Neural cell (in vitro differentiated cells): ENCODE measurements around the gene GMPR2. TPM values are rescaled to one million over a fixed set of nuclear protein-coding genes. Genes with fewer than 3 reads are reported as not detected.

Experiments used
- H2AFZ ChIP-seq: fragments of 200-600, 300-800 bp; sonication (generic), shearing (Covaris generic); 2 replicates; pipeline ENCODE4 v1.6.0; 2014; ENCODE audit warnings: low read depth, mild to moderate bottlenecking, antibody characterized with exemption, low read length, moderate library complexity
- H3F3A ChIP-seq: fragments of 200-600 bp; shearing (Covaris generic); 2 replicates; pipeline ENCODE4 v1.6.1; 2016; ENCODE audit warnings: mild to moderate bottlenecking, moderate library complexity, mixed read lengths, antibody characterized with exemption, low read length; ENCODE audit not compliant: insufficient read depth, poor library complexity, severe bottlenecking
- H3K27ac ChIP-seq: fragments of 200-600, 300-800 bp; sonication (generic), shearing (Covaris generic); 2 replicates; pipeline ENCODE4 v1.5.1; 2014; ENCODE audit warnings: mild to moderate bottlenecking, low read length, moderate library complexity
- H3K27me3 ChIP-seq: fragments of 300-800, 200-600 bp; sonication (generic), shearing (Covaris generic); 2 replicates; pipeline ENCODE4 v1.6.0; 2014; ENCODE audit warnings: mild to moderate bottlenecking, low read depth, low read length, moderate library complexity; ENCODE audit not compliant: insufficient read depth
- H3K36me3 ChIP-seq: fragments of 300-800, 200-600 bp; sonication (generic), shearing (Covaris generic); 2 replicates; pipeline ENCODE4 v1.5.1; 2014; ENCODE audit warnings: mild to moderate bottlenecking, antibody characterized with exemption, low read length, moderate library complexity; ENCODE audit not compliant: insufficient read depth
- H3K4me2 ChIP-seq: fragments of 300-800, 200-600 bp; sonication (generic), shearing (Covaris generic); 2 replicates; pipeline ENCODE4 v1.6.0; 2014; ENCODE audit warnings: mild to moderate bottlenecking, low read length
- H3K4me3 ChIP-seq: fragments of 300-800, 200-600 bp; sonication (generic), shearing (Covaris generic); 2 replicates; pipeline ENCODE4 v1.5.1; 2014; ENCODE audit warnings: mild to moderate bottlenecking, low read length, moderate library complexity
- H3K79me2 ChIP-seq: fragments of 200-600 bp; shearing (Covaris generic); replicated peaks from 2 replicates; pipeline ENCODE4 v1.6.0; 2014; ENCODE audit warnings: mild to moderate bottlenecking, low read length, moderate library complexity; ENCODE audit not compliant: insufficient read depth
- H3K9ac ChIP-seq: fragments of 300-800, 200-600 bp; sonication (generic), shearing (Covaris generic); 2 replicates; pipeline ENCODE4 v1.6.1; 2016; ENCODE audit warnings: mild to moderate bottlenecking, low read length, mixed read lengths
- H3K9me2 ChIP-seq: fragments of 200-600 bp; shearing (Covaris generic); 2 replicates; pipeline ENCODE4 v1.6.1; 2016; ENCODE audit warnings: mild to moderate bottlenecking, low read length, mixed read lengths; ENCODE audit not compliant: insufficient read depth
- H3K9me3 ChIP-seq: fragments of 200-600, 300-800 bp; sonication (generic), shearing (Covaris generic); 2 replicates; pipeline ENCODE4 v1.6.1; 2016; ENCODE audit warnings: mild to moderate bottlenecking, mixed run types, low read length, moderate library complexity, mixed read lengths
- H4K20me1 ChIP-seq: fragments of 200-600 bp; shearing (Covaris generic); 2 replicates; pipeline ENCODE4 v1.6.1; 2016; ENCODE audit warnings: mild to moderate bottlenecking, mixed run types; ENCODE audit not compliant: insufficient read depth
- CTCF ChIP-seq: fragments of 450-650 bp; IDR thresholded peaks from 2 replicates; pipeline ENCODE4 v1.5.1; 2014; ENCODE audit warnings: antibody characterized with exemption, mild to moderate bottlenecking, moderate library complexity; ENCODE audit not compliant: poor library complexity, severe bottlenecking
- EP300 ChIP-seq: fragments of 450-650 bp; conservative IDR thresholded peaks from 2 replicates; pipeline ENCODE4 v1.6.1; 2014; ENCODE audit warnings: antibody characterized with exemption, mild to moderate bottlenecking, moderate library complexity; ENCODE audit not compliant: poor library complexity, severe bottlenecking
- EZH2 ChIP-seq: fragments of 200-600, 300-800 bp; shearing (Covaris generic), sonication (generic); IDR thresholded peaks from 2 replicates; pipeline ENCODE4 v1.6.1; 2014; ENCODE audit warnings: antibody characterized with exemption, low read length, borderline replicate concordance, mild to moderate bottlenecking; ENCODE audit not compliant: insufficient read depth, poor library complexity, severe bottlenecking
- MXI1 ChIP-seq: fragments of 450-650 bp; conservative IDR thresholded peaks from 2 replicates; pipeline ENCODE4 v1.6.1; 2014; ENCODE audit warnings: antibody characterized with exemption, mild to moderate bottlenecking; ENCODE audit not compliant: poor library complexity, severe bottlenecking
- POLR2AphosphoS5 ChIP-seq: IDR thresholded peaks from 2 replicates; pipeline ENCODE4 v1.6.1; 2012
- RAD21 ChIP-seq: fragments of 450-650 bp; conservative IDR thresholded peaks from 2 replicates; pipeline ENCODE4 v1.6.1; 2014; ENCODE audit warnings: antibody characterized with exemption, mild to moderate bottlenecking, moderate library complexity
- REST ChIP-seq: IDR thresholded peaks from 2 replicates; pipeline ENCODE4 v1.6.1; 2012; ENCODE audit warnings: borderline replicate concordance
- SMC3 ChIP-seq: fragments of 450-650 bp; conservative IDR thresholded peaks from 2 replicates; pipeline ENCODE4 v1.6.1; 2014; ENCODE audit warnings: antibody characterized with exemption, mild to moderate bottlenecking, moderate library complexity; ENCODE audit not compliant: poor library complexity
- TAF1 ChIP-seq: IDR thresholded peaks from 2 replicates; pipeline ENCODE4 v1.6.1; 2012; ENCODE audit warnings: low read depth
- polyA plus RNA-seq: library from polyadenylated mRNA; depleted of rRNA; stranded (reverse); fragments of >200 nt; gene quantifications from 2 replicates; pipeline ENCODE4 v1.2.3, GENCODE V29; 2014

The GMPR2 gene
- polyA plus RNA-seq, 1 donor from 2014 or later: 132 TPM

- TF ChIP-seq POLR2AphosphoS5 (no peak), RAD21 (no peak), REST (no peak), TAF1 (no peak), CTCF (no peak), EP300 (no peak), MXI1 (no peak), EZH2 (no peak), SMC3 (no peak)
- no peaks in the 10 kb centered on the region for H3K9me2 ChIP-seq
- H3K4me3 ChIP-seq: no peak overlapping the region
These were observed 16.7 kb downstream of the GMPR2 start for GRCh38 chr14:24249230-24250021.

GRCh38 chr14:24250354-24250753 lies 17.6 kb downstream of the GMPR2 start:
- Histone ChIP-seq H3K9me2 (no peaks in the 10 kb centered on the region), H3K9ac (no peak overlapping the region), H3F3A (no peaks in the 10 kb centered on the region), H3K79me2 (no peaks in the 10 kb centered on the region), H3K9me3 (no peaks in the 10 kb centered on the region), H2AFZ (no peak overlapping the region), H3K4me2 (no peak overlapping the region), H3K36me3 (no peaks in the 10 kb centered on the region), H3K27ac (no peak overlapping the region), H3K4me3 (no peak overlapping the region), H3K27me3 (no peaks in the 10 kb centered on the region), H4K20me1 (no peaks in the 10 kb centered on the region)
- TF ChIP-seq REST (no peak), CTCF (no peak), RAD21 (no peak), TAF1 (no peak), EZH2 (no peak), EP300 (no peak), SMC3 (no peak), POLR2AphosphoS5 (no peak), MXI1 (no peak)

More at GRCh38 chr14:24249230-24250021, 16.7 kb downstream of the GMPR2 start:
- Histone ChIP-seq H4K20me1 (no peaks in the 10 kb centered on the region), H3K79me2 (no peaks in the 10 kb centered on the region), H3K27me3 (no peaks in the 10 kb centered on the region), H3K4me2 (no peak overlapping the region), H3K27ac (no peak overlapping the region), H3F3A (no peaks in the 10 kb centered on the region), H3K9me3 (no peaks in the 10 kb centered on the region), H2AFZ (no peak overlapping the region), H3K9ac (no peak overlapping the region), H3K36me3 (no peaks in the 10 kb centered on the region)
